Measurements from ENCODE around the gene MAEA. TPM values are rescaled to one million over a fixed set of nuclear protein-coding genes. Genes with fewer than 3 reads are reported as not detected.

MAEA gene
- total RNA-seq, 4 donors from 2014 or later = 114 to 211 (median 168) TPM

DNA sequence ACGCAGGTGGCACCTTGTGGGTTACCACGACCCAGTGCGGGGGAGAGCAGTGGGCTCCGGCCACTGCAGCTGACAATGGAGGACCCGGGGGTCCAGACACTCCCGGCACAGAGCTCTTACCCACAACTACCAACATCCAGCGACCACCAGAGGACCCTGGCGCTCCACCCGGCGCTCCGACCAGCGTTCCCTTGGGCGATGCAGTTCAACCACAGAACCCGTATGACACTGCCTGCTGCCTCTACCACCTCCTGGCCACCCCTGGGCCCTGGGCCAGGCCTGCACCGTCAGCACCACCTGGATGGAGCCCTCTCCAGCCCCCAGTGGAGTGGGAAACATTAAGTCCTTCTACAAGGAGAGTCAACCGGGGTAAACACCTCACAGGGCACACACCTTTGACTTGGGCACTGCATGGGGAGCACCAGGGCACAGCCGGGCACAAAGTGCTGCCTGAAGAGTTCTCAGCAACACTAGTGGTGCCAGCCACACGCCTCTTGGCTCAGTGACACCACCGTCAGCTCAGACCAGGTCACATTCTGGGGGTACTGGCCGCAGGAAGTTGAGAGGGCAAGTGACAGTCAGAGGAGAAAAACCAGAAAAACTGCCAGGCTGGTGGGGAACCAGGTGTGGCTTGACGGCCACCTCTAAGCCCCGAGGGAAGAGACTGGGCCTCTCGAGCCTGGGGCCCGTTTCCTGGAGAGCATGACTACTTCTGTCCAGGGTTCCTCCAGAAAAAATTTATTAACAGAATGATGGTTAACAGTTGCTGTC lies 43.4 kb upstream of the MAEA start:
- peak; percentile 30 for DNase-seq
- no peaks in the 10 kb centered on the region for H3K36me3 ChIP-seq
- H3K27ac ChIP-seq = peak overlapping the region; percentile 95 to 100 (median 98)
- in situ Hi-C loops (cut with MboI; ENCODE audit: low pct_ligation_motif_present in 1 of 4, low pct_unique_long_range_greater_than_20kb in 1 of 4, low sequenced_read_pairs in 3 of 4) = no loop called here
- H3K4me1 ChIP-seq = peaks cover 62 to 75% (median 72%) of the 10 kb centered on the region in 4 donors
- intact Hi-C loops (cut with DNase I; ENCODE audit: low total_unique reads) = loop anchor here (2.0 to 5.0 kb wide), 2 partner anchors 34 to 81 kb away; no protein-coding TSS in a partner anchor
- TF ChIP-seq EP300 (IDR thresholded peaks at IDR 0.05; ENCODE audit: low read depth) (no peak), CTCF (IDR thresholded peaks at IDR 0.05) (no peak), POLR2A (IDR thresholded peaks at IDR 0.05) (no peak), POLR2AphosphoS5 (IDR thresholded peaks at IDR 0.05) (no peak)
- H3K27me3 ChIP-seq = no peaks in the 10 kb centered on the region
- no peaks in the 10 kb centered on the region for H3K9me3 ChIP-seq
- H3K4me3 ChIP-seq = peak overlapping the region in 1 of 4 donors; percentile 95
- WGBS, 2 donors (ENCODE audit: low coverage in 1 of 2) = 59% methylated on average over 23 of the region's 24 CpGs; no CpG with 5 or more reads in 1 of the 2 donors

DNA sequence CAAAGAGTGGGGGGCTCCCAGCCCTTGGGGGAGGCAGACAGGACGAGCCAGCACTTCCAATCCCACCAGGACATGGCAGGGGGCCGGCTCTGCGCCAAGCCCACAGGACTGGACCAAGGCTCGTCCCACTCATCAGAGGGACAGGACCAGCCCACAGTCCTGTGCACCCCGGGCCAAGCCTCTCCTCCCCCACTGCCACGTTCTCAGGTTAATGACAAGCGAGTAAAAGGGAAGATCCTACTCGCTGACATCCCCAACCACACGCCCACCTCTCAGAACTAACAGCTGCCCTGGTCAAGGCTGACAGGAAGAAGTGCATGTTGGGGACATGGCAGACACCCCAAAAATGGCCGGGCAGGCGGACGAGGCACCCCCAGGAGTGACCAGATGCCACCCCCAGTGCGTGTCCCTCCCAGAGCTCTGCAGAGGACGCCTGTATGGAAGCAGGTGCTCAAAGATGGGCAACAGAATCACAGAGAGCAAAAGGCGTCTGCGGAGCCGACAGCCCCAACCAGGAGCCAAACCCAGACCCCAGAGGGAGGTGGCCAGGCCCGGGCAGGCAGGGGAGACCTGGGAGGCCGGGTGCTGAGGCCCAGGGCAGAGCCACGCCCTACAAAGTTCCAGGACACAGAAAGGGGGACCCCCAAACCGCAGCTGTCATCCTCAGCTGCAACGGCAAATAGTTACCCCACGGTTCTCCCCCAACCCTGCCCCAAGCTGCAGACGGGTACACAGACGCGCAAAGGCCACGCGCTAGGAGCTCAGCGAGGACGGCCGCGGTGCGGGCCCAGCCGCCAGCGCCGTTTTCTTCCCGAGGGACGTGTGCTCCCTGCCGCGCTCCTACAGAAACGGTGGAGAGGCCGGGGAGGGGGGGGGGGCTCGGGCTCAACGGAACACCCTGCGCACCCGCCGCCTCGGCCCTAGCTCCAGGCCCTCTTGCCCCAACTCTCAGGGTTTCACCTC lies 42.5 kb upstream of the MAEA start:
- intact Hi-C loops (cut with DNase I; ENCODE audit: low total_unique reads) (loop anchor here (2.0 to 5.0 kb wide), 2 partner anchors 35 to 82 kb away; no protein-coding TSS in a partner anchor), in situ Hi-C loops (cut with MboI; ENCODE audit: low pct_ligation_motif_present in 1 of 4, low pct_unique_long_range_greater_than_20kb in 1 of 4, low sequenced_read_pairs in 3 of 4) (no loop called here)
- no peaks in the 10 kb centered on the region for H3K27me3 ChIP-seq
- no peaks in the 10 kb centered on the region for H3K9me3 ChIP-seq
- peak; percentile 26 for DNase-seq
- WGBS, 2 donors (ENCODE audit: low coverage in 1 of 2) = 19% methylated on average over 21 of the region's 48 CpGs; no CpG with 5 or more reads in 1 of the 2 donors
- no peaks in the 10 kb centered on the region for H3K36me3 ChIP-seq
- peaks cover 56 to 67% (median 63%) of the 10 kb centered on the region in 4 donors for H3K4me1 ChIP-seq
- H3K27ac ChIP-seq = peak overlapping the region; percentile 95 to 100 (median 98)
- peak overlapping the region; percentile 74 to 96 (median 92) for H3K4me3 ChIP-seq
- TF ChIP-seq POLR2A (IDR thresholded peaks at IDR 0.05) (no peak), EP300 (IDR thresholded peaks at IDR 0.05; ENCODE audit: low read depth) (no peak), CTCF (IDR thresholded peaks at IDR 0.05) (no peak), POLR2AphosphoS5 (IDR thresholded peaks at IDR 0.05) (no peak)

DNA sequence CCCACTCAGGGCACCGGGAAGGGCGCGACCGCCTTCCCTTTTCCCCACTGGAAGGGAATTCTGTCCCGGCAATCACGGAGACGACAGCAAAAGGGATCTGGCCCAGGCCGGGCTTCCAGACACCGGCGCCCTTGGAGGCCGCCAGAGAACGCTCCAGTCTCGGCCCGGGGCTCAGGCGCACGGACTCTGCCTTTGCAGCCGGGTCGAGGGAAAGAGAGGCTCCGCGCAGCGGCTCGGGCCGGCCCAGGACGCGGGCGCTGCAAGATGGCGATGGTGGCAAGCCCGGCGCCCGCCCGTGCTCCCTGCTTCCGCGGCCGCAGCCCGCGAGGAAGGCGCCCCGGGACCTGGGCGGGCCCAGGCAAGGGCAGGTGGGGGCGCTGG lies 41.8 kb upstream of the MAEA start:
- no peaks in the 10 kb centered on the region for H3K27me3 ChIP-seq
- H3K9me3 ChIP-seq = no peaks in the 10 kb centered on the region
- peak overlapping the region; percentile 95 to 100 (median 98) for H3K27ac ChIP-seq
- 0% methylated on average over 20 of the region's 40 CpGs; no CpG with 5 or more reads in 1 of the 2 donors for WGBS, 2 donors (ENCODE audit: low coverage in 1 of 2)
- H3K4me3 ChIP-seq = peak overlapping the region; percentile 74 to 96 (median 92)
- intact Hi-C loops (cut with DNase I; ENCODE audit: low total_unique reads) = loop anchor here (2.0 to 5.0 kb wide), 2 partner anchors 36 to 83 kb away; no protein-coding TSS in a partner anchor
- H3K4me1 ChIP-seq = peaks cover 51 to 61% (median 57%) of the 10 kb centered on the region in 4 donors
- no peak for DNase-seq
- TF ChIP-seq POLR2AphosphoS5 (IDR thresholded peaks at IDR 0.05) (no peak), EP300 (IDR thresholded peaks at IDR 0.05; ENCODE audit: low read depth) (no peak), CTCF (IDR thresholded peaks at IDR 0.05) (no peak)
- H3K36me3 ChIP-seq = no peaks in the 10 kb centered on the region
- in situ Hi-C loops (cut with MboI; ENCODE audit: low pct_ligation_motif_present in 1 of 4, low pct_unique_long_range_greater_than_20kb in 1 of 4, low sequenced_read_pairs in 3 of 4) = no loop called here

Data from transverse colon (tissue), 4 donors.